GM19463 (cell line): Measurements from ENCODE around the gene MKNK1.

Experiments used
- ATAC-seq: cut with Tn5 transposase; IDR thresholded peaks from one replicate; pipeline ENCODE4 v1.9.1; 2021; ENCODE audit warnings: mild to moderate bottlenecking, moderate library complexity; ENCODE audit not compliant: unreplicated experiment

The MKNK1 gene

DNA sequence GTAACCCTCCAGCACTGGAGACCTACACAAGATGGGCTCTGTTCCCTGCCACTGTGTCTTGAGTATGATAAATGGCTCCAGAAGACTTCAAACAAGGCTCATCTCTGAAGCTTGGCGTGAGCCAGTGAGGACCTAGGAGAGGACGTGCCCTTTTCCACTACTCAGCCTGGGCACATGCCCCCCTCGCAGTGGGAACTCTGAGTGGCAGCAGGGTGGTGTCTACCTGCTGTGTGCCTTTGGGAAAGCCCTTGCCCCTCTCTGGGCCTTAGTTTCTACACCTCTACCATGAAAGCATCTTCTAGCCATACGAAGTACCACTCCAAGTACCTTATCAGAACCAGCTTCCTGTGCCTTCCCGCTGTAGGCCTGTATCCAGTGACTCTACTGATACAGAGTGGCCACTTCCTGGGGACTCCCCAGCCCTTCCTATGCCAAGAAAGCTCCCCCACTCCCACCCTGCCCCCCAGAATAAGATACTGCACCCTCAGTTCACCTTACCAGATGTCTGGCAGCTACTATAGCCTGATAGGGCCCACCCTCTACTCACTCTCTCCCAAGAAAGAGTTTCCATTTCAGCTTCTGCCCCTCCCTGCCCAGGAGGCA, 15.7 kb upstream of the MKNK1 start:
- ATAC-seq = no peak

DNA sequence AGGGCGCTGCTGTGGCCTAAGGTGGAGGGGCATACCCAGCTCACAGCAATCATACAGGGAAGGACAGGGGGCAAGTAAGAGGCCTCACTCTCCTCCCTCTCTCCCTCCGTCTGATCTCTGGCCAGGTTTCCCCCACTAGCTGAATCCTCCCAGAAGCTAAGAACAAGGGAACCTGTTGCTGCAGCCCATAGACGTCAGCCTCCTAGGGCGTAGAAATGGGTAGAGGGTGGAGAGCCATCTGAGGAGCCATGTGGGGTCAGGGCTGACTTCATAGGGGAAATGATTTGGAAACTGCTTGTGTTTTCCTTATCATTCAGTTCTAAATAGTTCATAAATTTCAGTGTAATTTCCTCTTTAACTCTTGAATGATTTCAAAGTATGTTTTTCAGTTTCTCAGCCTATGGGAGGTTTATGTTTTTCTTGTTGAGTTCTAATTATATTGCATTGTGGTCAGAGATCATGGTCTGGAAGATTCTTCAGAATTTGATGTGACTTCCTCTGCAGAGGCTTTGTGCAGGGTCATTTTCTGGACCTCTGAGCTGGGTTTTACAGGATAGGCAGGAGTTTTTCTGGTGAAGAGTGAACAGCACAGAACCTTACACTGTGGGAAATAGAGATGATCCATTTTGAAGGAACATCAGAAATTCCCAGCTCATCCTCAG, 14.8 kb upstream of the MKNK1 start:
- no peak for ATAC-seq

DNA sequence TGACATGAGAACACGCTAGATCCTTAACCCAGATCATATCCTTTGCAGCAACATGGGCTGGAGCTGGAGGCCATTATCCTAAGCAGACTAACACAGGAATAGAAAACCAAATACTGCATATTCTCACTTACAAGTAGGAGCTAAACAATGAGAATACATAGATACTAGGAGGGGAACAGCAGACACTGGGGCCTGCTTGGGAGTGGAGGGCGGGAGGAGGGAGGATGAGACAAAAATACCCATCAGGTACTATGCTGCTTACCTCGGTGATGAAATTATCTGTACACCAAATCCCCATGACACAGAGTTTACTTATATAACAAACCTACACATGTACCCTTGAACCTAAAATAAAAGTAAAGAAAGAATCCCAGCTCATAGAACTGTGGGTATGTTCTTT, 13.8 kb upstream of the MKNK1 start:
- no peak for ATAC-seq

DNA sequence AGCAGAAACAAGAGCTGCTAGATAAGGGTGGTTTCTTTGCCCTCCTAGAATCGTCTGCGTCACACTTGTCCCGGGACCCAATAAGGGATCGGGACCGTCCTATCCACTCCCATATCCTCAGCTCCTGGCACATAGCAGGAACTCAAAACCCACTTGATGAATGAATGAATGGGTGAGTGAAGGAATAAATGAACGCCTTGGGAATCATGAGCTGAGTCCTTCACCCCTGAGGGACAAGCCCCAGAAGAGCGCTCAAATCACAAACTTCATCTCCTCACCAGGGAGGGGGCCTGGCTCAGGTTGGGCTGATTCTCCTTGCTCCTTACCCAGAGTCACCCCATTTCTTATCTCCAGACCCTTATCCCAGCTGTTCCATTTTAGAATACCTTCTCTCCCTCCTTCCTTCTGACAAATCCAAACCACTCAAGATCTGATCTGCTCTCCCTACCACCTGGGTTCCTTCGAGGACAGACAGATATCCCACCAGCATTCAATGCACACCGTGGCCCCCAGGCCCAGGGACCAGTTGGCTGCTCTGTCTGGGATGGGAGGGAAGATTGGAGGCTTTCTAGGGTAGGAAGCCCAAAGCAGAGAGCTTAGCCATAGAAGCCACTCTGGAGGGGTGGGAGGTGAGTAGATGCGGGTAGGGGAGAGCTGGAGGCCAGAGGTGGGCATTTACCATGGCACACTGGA, 13.2 kb upstream of the MKNK1 start:
- ATAC-seq = no peak

DNA sequence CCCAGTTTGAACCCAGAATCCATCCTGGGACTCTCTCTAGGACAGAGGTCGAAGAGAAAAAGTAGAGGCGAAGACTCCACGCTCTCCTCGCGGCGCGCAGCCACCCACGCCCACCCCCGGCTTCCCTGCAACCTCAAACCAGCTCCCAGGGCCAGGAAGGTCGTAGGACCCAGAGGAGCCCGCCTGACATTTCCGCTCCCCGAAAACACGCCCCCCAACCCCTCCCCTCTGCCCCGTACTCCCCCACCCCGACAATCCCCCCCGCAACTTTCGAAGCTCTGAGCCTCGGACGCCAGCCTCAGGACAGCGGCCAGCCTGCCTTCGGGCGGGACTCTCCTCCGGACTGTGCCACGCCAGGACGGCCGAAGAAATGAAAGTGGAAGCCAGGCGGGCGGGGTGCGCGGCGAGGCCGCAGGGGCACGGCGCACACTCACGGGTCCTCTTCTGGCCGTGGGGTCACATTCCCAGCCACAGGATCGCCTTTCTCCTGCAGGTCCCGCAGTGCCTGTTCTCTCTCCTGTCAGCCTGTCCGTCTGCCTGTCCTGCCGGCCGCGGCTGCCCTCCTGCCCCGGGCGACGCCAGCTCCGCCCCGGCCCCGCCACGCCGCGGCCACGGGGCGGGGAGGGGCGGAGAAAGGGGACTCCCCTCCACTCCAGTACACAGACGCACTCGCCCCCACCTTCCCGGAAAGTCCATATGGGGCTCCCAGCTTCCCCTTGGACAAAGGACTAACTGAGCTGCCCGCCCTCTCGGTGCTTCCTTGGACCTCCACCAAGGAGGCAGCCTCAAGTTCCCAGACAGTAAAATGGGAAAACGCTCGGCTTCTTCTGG, 12.4 kb upstream of the MKNK1 start, which contains the start of gene MOB3C:
Gene MOB3C, minus strand, starts transcription at position 535 of the 831 bp plus-strand sequence. CDS start 3,490 bp downstream, outside the sequence.
- ATAC-seq = peak; percentile 68

DNA sequence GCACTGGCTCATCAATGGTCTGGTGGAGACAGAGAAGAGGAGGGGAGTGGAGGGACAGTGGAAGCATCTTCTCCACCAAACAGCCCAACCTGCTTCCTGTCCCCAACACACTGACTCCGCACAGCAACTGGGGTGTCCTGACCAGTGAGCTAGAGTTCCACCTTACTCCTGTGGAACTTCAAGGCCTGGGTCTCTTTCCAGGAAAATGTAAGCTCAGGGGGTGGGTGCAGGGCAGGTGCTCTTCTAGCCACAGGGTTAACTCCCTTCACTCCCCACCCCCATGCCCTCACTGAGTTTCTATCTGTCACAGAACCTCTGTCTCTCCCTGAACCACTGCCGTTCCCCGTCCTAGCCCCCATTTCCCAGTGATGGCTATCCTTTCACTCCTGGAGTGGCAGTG, 11.7 kb upstream of the MKNK1 start:
- ATAC-seq = no peak

DNA sequence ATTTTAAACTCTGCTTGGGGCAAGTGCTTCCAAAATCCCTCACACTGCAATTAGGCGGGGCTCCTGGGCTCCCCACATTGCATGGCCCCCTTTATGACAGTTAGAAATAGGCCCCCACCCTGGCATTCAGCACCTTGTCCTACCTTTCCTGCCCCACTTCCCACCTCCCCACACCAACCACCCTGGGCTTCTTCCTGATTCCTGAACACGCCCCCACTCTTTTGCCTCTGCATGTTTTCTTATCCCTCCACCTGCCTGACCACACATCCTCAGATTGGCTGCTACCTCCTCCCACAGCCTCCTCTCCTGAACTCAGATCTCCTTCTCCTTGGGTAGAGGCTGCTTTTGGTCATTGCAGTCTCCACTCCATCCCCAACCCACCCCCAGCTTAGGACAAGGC, 11.0 kb upstream of the MKNK1 start:
- ATAC-seq = no peak

DNA sequence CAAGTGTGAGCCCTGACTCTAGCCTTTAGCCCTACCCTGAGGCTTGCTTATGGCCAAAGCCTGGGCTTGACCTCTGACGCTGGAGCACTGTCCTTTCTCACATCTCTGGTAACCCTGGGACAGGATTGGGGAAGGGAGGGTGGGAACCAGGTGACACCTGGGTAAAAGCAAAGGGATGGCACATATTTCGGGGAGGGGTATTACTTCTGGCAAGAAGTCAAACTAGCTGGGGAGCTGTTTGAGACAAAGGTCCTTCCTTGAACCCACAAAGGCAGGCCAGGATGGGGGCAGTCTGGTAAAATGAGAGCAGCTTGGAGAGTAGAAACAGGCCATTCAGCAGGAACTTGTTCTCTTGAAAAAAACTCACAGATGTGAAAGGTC, 10.5 kb upstream of the MKNK1 start:
- ATAC-seq = no peak

DNA sequence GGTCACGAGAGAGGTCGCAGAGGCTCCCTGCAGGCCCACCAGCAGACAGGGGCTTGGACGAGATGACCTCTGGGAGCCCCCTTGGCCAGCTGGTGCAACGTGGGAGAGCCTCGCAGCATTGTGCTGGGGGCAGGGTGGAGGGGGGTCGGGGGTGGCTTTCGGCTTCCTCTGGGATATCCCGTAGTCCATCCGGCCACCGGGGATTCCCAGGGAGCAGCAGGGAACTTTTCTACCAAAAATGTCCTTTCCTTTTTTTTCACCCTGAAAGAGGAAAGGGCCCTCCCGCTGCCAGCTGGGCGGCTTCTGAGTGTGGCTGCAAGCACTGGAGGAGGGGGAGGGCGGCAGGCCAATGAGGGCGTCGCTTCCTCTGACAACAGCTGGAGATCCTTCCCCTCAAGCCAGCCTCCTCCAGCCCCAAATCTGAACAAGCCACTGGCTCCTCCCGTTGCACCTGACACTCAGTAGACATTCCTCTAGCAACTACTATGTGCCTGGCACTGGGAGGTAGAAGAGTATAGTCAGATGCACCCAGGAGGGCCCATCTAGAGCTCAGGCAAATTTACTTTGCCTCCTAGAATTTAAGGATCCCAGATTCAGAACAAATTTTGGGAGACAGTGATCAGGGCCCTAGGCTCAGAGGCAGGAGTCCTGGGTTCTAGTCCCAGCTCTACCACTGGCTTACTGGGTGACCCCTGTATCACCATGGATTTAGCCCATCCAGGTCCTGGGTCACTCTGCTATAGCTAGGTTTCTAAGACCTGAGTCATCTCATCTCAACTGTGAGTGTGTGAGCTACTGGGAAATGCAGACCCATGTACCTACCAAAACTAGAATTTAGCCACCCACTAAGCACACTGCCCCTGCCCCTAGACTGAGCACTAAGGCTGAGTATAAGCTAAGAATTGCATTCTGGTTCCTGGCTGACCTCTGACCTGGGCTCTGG, 9.9 kb upstream of the MKNK1 start:
- ATAC-seq = peak; percentile 43

DNA sequence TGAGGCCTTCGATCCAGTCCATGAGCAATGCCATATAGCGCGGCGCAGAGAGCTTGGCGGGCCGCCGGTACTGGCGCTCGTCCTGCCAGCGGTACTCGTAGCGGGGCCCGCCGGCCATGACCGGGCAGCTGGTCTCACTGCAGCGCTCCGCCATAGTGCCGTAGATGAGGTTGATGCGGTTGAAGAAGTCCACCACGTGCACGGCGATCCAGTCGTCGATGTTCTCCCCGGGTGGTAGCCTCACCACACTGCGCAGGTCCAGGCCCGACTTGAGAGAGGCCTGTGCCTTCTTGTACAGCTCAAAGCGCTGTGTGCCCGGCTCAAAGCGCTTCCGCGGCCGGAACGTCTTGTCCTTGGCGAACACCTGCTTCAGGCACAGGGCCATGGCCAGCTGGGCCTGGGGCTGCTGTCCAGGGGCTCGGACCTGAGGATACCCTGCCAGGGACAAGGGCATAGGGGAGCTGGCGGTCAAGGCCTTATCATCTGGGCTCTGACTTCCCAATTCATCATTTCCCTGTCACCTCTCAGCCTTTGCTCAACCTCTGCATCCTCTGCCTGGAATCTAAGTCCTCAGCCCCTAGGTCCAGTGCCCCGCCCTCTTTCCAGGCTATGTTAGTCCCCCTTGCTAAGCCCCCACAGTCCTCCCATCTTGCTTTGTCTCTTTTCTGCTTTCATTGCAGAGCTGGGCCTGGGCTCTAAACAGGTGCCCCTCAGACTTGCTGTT, 9.0 kb upstream of the MKNK1 start:
- ATAC-seq = no peak

DNA sequence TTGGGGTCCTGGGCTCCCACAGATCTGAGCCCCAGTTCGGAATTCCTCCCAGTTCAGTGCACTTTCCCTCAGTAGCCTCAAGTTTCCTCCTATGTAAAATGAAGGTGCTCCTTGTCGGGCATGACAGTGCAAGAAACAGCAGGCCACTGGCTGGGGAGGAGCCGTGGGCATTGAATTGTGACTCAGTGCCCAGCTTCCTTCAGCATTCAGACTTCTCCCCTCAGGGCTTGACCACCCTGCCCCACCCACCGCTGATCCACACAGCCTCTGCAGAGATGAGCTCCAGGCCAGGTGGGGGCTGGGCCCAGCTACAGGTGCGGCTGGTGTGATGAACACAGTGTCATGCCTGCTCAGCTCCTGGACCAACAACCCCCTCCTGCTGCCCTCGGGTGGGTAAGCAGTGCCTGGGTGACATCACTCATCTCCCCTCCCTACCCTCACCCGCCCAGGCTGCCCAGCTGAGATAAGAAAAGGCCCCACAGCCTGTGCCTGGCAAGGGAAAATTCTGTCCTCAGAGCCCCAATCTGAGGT, 7.7 kb upstream of the MKNK1 start:
- ATAC-seq = no peak

DNA sequence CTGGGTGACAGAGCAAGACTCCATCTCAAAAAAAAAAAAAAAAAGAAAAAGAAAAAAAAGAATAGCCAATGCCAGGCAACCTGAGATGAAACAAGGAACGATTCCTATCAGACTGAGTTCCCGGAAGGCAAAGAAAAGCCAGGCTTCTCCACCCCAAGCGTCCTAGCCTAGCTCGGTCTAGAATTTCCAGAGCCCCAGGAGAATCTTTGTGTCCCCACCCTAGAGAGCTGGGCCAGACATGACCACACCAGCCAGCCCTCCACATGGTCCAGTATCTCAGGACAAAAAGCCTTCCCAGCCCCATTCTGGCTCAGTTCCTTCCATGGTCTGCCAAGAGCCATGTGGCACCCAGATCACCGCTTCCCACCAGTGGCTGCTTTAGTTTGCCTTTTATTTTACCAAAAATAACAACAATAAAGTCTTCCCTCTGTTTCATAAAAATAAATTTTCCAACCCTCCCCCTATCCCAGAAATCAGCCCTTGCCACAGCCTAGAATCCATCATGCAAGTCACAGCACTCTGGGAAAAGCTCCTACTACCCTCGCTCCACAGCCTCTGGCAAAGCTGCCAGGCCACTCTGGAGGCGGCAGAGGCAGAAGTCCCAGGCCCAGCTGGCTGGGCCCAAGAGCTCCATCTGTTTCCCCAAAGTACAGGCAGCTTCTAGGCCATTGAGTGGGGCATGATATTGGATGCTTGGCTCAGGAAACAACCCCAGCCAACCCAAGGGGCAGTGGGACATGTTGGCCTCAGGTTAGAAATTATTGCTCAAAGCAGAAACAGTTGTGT, 3.5 kb upstream of the MKNK1 start:
- ATAC-seq = no peak

DNA sequence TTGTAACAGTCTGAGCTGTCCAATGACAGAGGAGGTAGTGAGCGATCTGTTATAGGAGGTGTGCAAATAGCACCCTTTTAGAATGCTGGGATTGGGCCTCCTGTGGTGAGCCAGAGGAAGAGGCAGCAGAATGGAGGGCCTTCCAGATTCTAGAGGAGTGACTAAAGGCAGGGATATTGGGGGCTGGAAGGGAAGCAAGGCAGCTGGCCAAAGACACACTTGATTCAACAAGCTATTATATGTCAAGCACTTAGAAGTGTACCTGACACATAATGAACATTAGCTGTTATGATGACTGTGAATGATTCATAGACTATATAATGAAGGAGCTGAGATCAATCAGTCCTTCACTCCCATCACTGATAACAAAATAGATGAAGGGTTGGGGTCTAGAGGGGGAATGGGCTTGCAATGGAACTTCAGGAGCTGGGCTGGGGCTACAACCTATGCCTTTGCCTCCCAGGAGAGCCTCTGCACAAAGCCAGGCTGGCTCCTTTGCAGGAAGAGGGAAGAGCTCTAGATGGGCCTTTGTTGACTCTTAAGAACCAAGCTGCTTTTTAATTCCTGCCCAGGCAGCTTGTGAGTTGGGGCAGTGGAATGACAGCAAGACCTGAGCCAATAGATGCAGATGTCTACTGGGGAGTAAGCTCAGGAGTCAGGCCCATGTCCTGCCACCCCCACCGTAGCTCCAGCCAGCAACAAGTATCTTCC, 2.3 kb upstream of the MKNK1 start:
- ATAC-seq = no peak

DNA sequence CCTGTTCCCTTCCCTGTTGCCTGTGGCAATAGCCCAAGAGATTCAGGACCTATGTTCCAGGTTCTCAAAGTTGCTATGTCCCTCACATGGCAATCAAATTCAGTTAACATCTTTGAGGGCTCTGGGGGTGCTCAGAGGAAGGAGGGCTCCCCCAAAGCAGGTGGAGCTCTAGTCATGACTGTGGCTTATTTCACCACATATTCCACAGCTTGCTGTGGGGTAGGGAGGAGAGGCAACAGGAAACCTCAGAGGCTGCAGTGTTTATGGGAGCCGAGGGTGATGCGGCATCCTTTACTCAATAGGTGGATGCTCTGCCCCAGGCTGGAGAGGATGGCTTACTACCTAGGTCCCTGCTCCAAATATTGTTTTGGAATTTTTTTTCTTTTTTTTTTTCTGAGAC, 1.2 kb upstream of the MKNK1 start:
- no peak for ATAC-seq

DNA sequence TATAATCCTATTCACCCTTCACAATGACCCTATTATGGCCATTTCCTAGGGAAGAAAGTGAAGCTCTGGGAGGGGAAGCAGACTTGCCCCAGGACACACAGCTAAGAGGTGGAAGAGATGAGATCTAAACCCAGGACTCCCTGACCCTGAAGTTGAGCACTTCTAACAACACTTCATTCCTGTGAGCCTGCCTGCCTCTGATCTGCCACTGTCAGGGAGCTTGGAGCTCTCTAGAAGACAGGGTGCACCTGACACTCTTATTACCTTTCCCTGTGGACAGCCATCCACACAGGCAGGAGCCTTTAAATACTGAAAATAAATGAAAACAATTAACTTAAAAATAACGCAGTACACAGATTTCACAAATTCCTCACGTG, 599 bp downstream of the MKNK1 start:
- ATAC-seq = no peak

DNA sequence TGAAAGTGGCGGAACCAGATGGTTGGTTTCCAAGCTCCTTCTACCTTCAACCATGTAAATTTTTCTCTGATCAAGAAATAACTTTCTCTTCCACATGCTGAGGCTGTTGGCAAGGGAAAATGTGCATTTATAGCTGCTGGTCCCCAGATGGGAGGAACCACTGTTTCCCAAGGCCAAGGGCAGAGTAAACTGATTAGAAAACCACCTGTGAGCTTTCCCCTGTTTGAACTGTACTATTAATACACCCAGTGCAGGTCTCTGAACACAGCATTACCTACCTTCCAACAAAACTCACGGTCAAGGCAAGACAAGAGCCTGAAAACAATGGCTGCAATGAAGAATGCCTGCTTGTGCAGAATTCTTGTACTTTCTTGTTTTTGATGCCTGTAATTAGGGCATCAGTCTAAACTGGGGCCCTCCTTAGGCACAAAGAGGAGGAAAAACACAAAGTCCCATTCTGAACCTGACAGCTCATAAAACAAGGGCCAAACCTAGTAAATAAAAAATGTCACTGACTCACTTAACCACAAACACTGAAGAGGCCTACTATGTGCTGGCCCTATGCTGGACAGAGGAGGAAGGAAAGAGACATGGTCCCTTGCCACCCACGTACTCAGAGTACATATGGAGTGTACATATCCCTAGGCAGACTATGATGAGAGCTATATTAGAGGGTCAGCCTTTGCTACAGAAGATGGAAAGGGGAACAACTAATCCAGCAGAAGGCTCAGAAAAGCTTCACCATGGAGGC, 2.6 kb downstream of the MKNK1 start:
- no peak for ATAC-seq
